ENCODE measurements around the gene TEX12.

Gene TEX12, protein sequence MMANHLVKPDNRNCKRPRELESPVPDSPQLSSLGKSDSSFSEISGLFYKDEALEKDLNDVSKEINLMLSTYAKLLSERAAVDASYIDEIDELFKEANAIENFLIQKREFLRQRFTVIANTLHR

GRCh38 chr11:112167145-112167544, at the start of gene TEX12:
Gene TEX12, plus strand, starts transcription at chr11:112167372. Its CDS starts 1,897 bp downstream, at chr11:112169269.
- Histone ChIP-seq H3K27ac (ENCODE audit: low read depth, low read length) (no peak within 1 kb of the TSS), H3K9me3 (ENCODE audit: control insufficient read depth, insufficient read depth, low read length) (no peaks in the 10 kb centered on the region), H3K27me3 (ENCODE audit: control insufficient read depth, insufficient read depth, low read length) (no peaks in the 10 kb centered on the region), H3K4me3 (ENCODE audit: low read depth, low read length) (no peak within 1 kb of the TSS), H3K9ac (ENCODE audit: low read depth, low read length) (no peak within 1 kb of the TSS), H3K4me1 (ENCODE audit: control insufficient read depth, insufficient read depth, low read length) (0 out of 2 replicates have a peak, but pooled peaks cover 4% of the 10 kb centered on the region), H3K36me3 (ENCODE audit: control insufficient read depth, insufficient read depth, low read length) (no peaks in the 10 kb centered on the region)

DNA sequence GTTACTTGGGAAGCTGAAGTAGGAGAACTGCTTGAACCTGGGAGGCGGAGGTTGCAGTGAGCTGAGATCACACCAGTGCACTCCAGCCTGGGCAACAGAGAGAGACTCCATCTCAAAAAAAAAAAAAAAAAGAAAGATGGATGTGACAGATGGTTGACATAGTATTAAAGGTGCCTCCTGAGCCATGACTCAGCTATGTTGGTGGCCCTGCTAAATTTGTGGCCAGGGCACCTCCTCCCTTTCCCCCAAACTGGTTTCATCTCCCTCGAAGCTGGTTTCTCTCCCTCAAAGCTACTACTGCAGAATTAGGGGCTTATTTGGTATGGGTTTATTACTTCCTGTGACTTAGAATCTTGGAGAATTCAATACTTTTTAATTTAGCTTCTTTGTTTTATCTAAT, 49.0 kb upstream of the TEX12 start:
- Histone ChIP-seq H3K4me3 (ENCODE audit: low read depth, low read length) (no peak overlapping the region), H3K27me3 (ENCODE audit: control insufficient read depth, insufficient read depth, low read length) (no peaks in the 10 kb centered on the region), H3K9me3 (ENCODE audit: control insufficient read depth, insufficient read depth, low read length) (no peaks in the 10 kb centered on the region), H3K9ac (ENCODE audit: low read depth, low read length) (no peak overlapping the region), H3K27ac (ENCODE audit: low read depth, low read length) (no peak overlapping the region), H3K36me3 (ENCODE audit: control insufficient read depth, insufficient read depth, low read length) (no peaks in the 10 kb centered on the region), H3K4me1 (ENCODE audit: control insufficient read depth, insufficient read depth, low read length) (no peaks in the 10 kb centered on the region)

- no peaks in the 10 kb centered on the region for H3K36me3 ChIP-seq (ENCODE audit: control insufficient read depth, insufficient read depth, low read length)
- H3K27ac ChIP-seq (ENCODE audit: low read depth, low read length) = no peak overlapping the region
- H3K4me3 ChIP-seq (ENCODE audit: low read depth, low read length) = no peak overlapping the region
- no peaks in the 10 kb centered on the region for H3K9me3 ChIP-seq (ENCODE audit: control insufficient read depth, insufficient read depth, low read length)
- H3K9ac ChIP-seq (ENCODE audit: low read depth, low read length) = no peak overlapping the region
- H3K27me3 ChIP-seq (ENCODE audit: control insufficient read depth, insufficient read depth, low read length) = no peaks in the 10 kb centered on the region
- H3K4me1 ChIP-seq (ENCODE audit: control insufficient read depth, insufficient read depth, low read length) = no peaks in the 10 kb centered on the region
Observed at GRCh38 chr11:112121981-112122615, 45.1 kb upstream of the TEX12 start.

DNA sequence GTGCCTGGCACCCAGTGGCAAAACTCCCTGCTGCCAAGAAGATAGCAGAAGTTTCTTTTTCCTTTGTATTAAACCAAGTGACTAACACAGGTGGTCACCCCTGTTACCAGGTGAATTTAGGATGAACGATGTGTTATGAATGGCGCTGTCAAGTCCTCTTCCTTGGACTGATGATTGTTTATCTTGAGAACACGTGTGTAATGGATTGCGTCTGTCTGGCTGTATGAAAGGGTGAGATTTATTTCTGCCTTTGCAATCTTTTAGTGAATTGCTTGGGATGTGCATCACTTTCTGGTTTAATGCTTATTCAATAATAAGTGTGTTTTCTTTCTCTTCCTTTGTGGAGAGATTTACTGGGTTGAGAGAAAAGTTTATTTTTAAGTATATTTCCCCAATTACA, 44.0 kb upstream of the TEX12 start:
- no peaks in the 10 kb centered on the region for H3K4me1 ChIP-seq (ENCODE audit: control insufficient read depth, insufficient read depth, low read length)
- no peaks in the 10 kb centered on the region for H3K27me3 ChIP-seq (ENCODE audit: control insufficient read depth, insufficient read depth, low read length)
- H3K4me3 ChIP-seq (ENCODE audit: low read depth, low read length) = no peak overlapping the region
- no peak overlapping the region for H3K27ac ChIP-seq (ENCODE audit: low read depth, low read length)
- H3K36me3 ChIP-seq (ENCODE audit: control insufficient read depth, insufficient read depth, low read length) = no peaks in the 10 kb centered on the region
- H3K9ac ChIP-seq (ENCODE audit: low read depth, low read length) = no peak overlapping the region
- no peaks in the 10 kb centered on the region for H3K9me3 ChIP-seq (ENCODE audit: control insufficient read depth, insufficient read depth, low read length)

DNA sequence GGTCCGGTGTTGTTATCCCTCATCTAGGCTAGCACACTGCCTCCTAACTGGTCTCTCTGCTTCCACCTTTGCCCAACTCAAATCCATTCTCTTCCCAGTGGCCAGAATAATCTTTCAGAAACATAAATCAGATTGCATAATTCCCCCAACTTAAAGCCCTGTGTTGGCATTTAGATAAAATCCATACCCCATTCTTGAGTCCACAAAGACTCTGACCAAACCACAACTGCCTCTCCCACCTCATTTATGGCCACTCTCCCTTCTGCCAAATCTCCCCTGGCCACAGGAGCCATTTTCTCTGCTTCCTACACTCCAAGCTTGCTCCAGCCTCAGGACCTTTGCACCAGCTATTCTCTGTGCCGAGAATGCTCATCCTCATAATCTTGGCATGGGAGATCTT, 40.1 kb upstream of the TEX12 start:
- H3K27ac ChIP-seq (ENCODE audit: low read depth, low read length) = no peak overlapping the region
- H3K4me1 ChIP-seq (ENCODE audit: control insufficient read depth, insufficient read depth, low read length) = no peaks in the 10 kb centered on the region
- no peak overlapping the region for H3K9ac ChIP-seq (ENCODE audit: low read depth, low read length)
- no peaks in the 10 kb centered on the region for H3K27me3 ChIP-seq (ENCODE audit: control insufficient read depth, insufficient read depth, low read length)
- H3K4me3 ChIP-seq (ENCODE audit: low read depth, low read length) = no peak overlapping the region
- H3K36me3 ChIP-seq (ENCODE audit: control insufficient read depth, insufficient read depth, low read length) = no peaks in the 10 kb centered on the region
- H3K9me3 ChIP-seq (ENCODE audit: control insufficient read depth, insufficient read depth, low read length) = no peaks in the 10 kb centered on the region

DNA sequence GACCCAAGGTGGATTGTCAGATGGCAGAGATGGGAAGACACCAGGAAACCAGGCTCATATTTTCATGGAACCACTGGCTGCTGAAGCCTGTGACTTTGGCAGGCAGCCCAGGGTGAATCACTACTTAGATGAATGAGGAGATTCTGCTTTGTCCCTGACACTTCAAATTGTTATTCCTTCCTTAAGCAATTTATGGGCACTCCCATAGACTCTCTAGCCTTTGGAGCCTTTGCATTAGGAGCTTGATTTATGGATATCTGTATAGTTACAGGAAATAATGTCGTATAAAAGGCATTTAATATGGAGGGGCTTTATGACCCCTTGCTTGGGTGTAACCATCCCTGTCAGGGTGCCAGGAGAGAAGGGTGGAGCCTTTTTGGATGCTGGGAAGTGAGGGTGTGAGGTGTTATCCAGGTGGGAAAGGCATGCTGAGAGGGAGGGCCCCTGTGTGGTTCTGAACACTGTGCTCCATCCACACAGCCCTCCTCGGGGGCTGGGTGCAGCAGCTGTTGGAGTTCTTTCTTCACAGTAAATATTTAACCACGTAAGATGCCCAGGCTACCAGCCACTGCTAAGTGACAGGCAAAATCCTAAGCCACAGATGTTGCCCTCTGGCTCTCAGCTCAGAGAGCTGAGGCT, 38.6 kb upstream of the TEX12 start:
- Histone ChIP-seq H3K4me3 (ENCODE audit: low read depth, low read length) (no peak overlapping the region), H3K9ac (ENCODE audit: low read depth, low read length) (no peak overlapping the region), H3K27me3 (ENCODE audit: control insufficient read depth, insufficient read depth, low read length) (no peaks in the 10 kb centered on the region), H3K9me3 (ENCODE audit: control insufficient read depth, insufficient read depth, low read length) (no peaks in the 10 kb centered on the region), H3K27ac (ENCODE audit: low read depth, low read length) (no peak overlapping the region), H3K36me3 (ENCODE audit: control insufficient read depth, insufficient read depth, low read length) (no peaks in the 10 kb centered on the region), H3K4me1 (ENCODE audit: control insufficient read depth, insufficient read depth, low read length) (no peaks in the 10 kb centered on the region)

DNA sequence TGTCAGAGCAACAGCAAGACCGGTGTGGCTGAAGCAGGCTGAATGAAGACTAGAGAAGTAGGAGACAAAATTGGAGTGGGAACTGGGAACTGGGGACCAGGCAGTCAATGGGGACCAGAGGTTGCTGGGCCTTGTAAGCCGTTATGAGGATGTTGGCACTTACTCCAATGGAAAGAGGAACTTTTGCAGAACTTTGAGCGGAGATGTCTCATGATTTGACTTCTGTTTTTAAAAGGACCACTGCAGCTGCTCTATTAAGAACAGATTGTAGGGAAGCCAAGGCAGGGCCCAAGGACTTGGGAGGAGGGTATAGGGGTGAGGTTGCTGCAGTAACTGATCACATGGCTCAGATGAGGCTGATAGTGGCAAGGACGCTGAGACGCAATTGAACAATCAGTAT, 37.5 kb upstream of the TEX12 start:
- H3K36me3 ChIP-seq (ENCODE audit: control insufficient read depth, insufficient read depth, low read length) = no peaks in the 10 kb centered on the region
- H3K9me3 ChIP-seq (ENCODE audit: control insufficient read depth, insufficient read depth, low read length) = no peaks in the 10 kb centered on the region
- H3K27ac ChIP-seq (ENCODE audit: low read depth, low read length) = no peak overlapping the region
- H3K27me3 ChIP-seq (ENCODE audit: control insufficient read depth, insufficient read depth, low read length) = no peaks in the 10 kb centered on the region
- no peak overlapping the region for H3K4me3 ChIP-seq (ENCODE audit: low read depth, low read length)
- H3K9ac ChIP-seq (ENCODE audit: low read depth, low read length) = no peak overlapping the region
- no peaks in the 10 kb centered on the region for H3K4me1 ChIP-seq (ENCODE audit: control insufficient read depth, insufficient read depth, low read length)

DNA sequence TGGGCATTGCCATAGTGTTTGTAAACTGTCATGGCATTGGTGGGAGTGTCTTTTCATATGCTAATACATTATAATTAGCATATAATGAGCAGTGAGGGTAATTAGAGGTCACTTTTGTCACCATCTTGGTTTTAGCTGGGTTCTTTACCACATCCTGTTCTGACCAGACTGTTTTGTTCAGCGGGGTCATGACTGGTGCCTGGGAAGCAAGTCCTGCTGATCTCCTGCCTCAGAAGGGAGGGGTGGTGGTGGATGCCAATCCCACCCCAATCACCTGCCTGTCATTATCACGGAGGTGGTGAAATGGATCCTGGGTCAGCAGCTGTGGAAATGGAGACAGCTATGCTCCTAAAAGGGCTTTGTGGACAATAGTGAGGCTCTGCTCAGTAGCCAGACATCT, 34.4 kb upstream of the TEX12 start:
- no peak overlapping the region for H3K27ac ChIP-seq (ENCODE audit: low read depth, low read length)
- H3K4me3 ChIP-seq (ENCODE audit: low read depth, low read length) = no peak overlapping the region
- no peaks in the 10 kb centered on the region for H3K27me3 ChIP-seq (ENCODE audit: control insufficient read depth, insufficient read depth, low read length)
- no peaks in the 10 kb centered on the region for H3K9me3 ChIP-seq (ENCODE audit: control insufficient read depth, insufficient read depth, low read length)
- H3K4me1 ChIP-seq (ENCODE audit: control insufficient read depth, insufficient read depth, low read length) = no peaks in the 10 kb centered on the region
- no peaks in the 10 kb centered on the region for H3K36me3 ChIP-seq (ENCODE audit: control insufficient read depth, insufficient read depth, low read length)
- no peak overlapping the region for H3K9ac ChIP-seq (ENCODE audit: low read depth, low read length)

- Histone ChIP-seq H3K4me3 (ENCODE audit: low read depth, low read length) (no peak overlapping the region), H3K27ac (ENCODE audit: low read depth, low read length) (no peak overlapping the region), H3K27me3 (ENCODE audit: control insufficient read depth, insufficient read depth, low read length) (no peaks in the 10 kb centered on the region), H3K4me1 (ENCODE audit: control insufficient read depth, insufficient read depth, low read length) (no peaks in the 10 kb centered on the region), H3K9ac (ENCODE audit: low read depth, low read length) (no peak overlapping the region), H3K36me3 (ENCODE audit: control insufficient read depth, insufficient read depth, low read length) (no peaks in the 10 kb centered on the region), H3K9me3 (ENCODE audit: control insufficient read depth, insufficient read depth, low read length) (no peaks in the 10 kb centered on the region)
Observed at GRCh38 chr11:112134473-112134872, 32.7 kb upstream of the TEX12 start.

DNA sequence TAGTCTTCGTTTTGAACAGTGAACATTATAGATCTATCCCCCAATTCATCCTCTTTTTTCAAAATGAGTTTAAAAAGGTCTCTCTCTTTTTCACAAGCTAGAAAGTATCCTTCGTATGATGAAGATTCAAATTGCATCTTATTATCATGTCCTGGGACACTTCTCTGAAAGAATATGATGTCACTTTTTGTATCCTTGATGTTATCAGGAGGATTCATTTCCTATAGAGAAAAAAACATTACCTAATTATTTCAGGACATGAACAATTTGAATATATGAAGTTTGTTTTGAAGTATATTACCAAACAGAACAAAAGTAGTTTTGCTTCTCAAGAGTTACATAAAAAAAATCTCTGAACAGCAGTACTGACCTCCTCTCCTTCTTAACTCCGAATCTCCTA, 23.6 kb upstream of the TEX12 start:
- no peak overlapping the region for H3K9ac ChIP-seq (ENCODE audit: low read depth, low read length)
- H3K4me1 ChIP-seq (ENCODE audit: control insufficient read depth, insufficient read depth, low read length) = no peaks in the 10 kb centered on the region
- no peaks in the 10 kb centered on the region for H3K27me3 ChIP-seq (ENCODE audit: control insufficient read depth, insufficient read depth, low read length)
- H3K9me3 ChIP-seq (ENCODE audit: control insufficient read depth, insufficient read depth, low read length) = no peaks in the 10 kb centered on the region
- H3K4me3 ChIP-seq (ENCODE audit: low read depth, low read length) = no peak overlapping the region
- no peak overlapping the region for H3K27ac ChIP-seq (ENCODE audit: low read depth, low read length)
- no peaks in the 10 kb centered on the region for H3K36me3 ChIP-seq (ENCODE audit: control insufficient read depth, insufficient read depth, low read length)

DNA sequence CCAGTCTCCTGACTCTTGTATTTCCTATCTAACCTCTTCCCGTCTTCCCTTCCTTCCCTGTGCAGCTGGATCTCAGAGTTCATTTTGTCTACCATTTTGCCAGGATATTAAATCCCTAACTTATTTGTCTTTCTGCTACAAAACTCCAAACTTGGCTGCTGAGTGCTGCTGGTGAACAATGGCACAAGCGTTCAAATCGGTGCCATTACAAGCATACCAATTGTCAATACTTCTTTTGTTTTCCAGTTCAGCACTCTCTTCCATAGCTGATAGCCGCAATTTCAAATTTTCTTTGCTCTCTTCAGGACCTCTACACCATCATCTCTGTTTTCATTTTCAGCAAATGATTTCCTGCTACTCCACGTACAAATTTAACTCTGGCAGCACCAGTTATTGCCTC, 16.7 kb upstream of the TEX12 start:
- Histone ChIP-seq H3K27ac (ENCODE audit: low read depth, low read length) (no peak overlapping the region), H3K9ac (ENCODE audit: low read depth, low read length) (no peak overlapping the region), H3K9me3 (ENCODE audit: control insufficient read depth, insufficient read depth, low read length) (no peaks in the 10 kb centered on the region), H3K36me3 (ENCODE audit: control insufficient read depth, insufficient read depth, low read length) (no peaks in the 10 kb centered on the region), H3K4me3 (ENCODE audit: low read depth, low read length) (no peak overlapping the region), H3K4me1 (ENCODE audit: control insufficient read depth, insufficient read depth, low read length) (no peaks in the 10 kb centered on the region), H3K27me3 (ENCODE audit: control insufficient read depth, insufficient read depth, low read length) (no peaks in the 10 kb centered on the region)

Measured in HUES48 (cell line).